Stimulated activated naive CD8-positive, alpha-beta T cell treated with anti-CD3 and anti-CD28 coated beads, Interleukin-15, amount 100 ng/mL, for 72 hours (primary cell): ENCODE results near the gene GRIK4.
A peak's percentile ranks its signal among the peaks of the same experiment; 100 is the strongest.

Experiments used
- ATAC-seq: fragments of 150-1000 bp; cut with Tn5 transposase; 2 replicates; pipeline ENCODE4 v1.10.0; 2021; ENCODE audit warnings: mild to moderate bottlenecking, moderate library complexity
- DNase-seq, 2 donors: peaks; one replicate each; pipeline ENCODE4 v3.0.0; 2021 to 2022
- H3K27ac Mint-ChIP-seq, 2 donors: one replicate each; pipeline ENCODE4 v1.8.0; 2022; ENCODE audit warnings: mild to moderate bottlenecking in 2 of 2, mixed read lengths in 2 of 2, moderate library complexity in 2 of 2
- H3K27me3 Mint-ChIP-seq: one replicate; pipeline ENCODE4 v1.8.0; 2022; ENCODE audit warnings: mixed read lengths
- H3K4me1 Mint-ChIP-seq: one replicate; pipeline ENCODE4 v1.8.0; 2022; ENCODE audit warnings: mild to moderate bottlenecking, mixed read lengths
- H3K4me3 Mint-ChIP-seq, 2 donors: one replicate each; pipeline ENCODE4 v1.8.0; 2022; ENCODE audit warnings: mild to moderate bottlenecking in 2 of 2, mixed read lengths in 2 of 2, moderate library complexity in 1 of 2
- H3K9me3 Mint-ChIP-seq, 2 donors: one replicate each; pipeline ENCODE4 v1.8.0; 2022; ENCODE audit warnings: mixed read lengths in 2 of 2

Gene GRIK4

DNA sequence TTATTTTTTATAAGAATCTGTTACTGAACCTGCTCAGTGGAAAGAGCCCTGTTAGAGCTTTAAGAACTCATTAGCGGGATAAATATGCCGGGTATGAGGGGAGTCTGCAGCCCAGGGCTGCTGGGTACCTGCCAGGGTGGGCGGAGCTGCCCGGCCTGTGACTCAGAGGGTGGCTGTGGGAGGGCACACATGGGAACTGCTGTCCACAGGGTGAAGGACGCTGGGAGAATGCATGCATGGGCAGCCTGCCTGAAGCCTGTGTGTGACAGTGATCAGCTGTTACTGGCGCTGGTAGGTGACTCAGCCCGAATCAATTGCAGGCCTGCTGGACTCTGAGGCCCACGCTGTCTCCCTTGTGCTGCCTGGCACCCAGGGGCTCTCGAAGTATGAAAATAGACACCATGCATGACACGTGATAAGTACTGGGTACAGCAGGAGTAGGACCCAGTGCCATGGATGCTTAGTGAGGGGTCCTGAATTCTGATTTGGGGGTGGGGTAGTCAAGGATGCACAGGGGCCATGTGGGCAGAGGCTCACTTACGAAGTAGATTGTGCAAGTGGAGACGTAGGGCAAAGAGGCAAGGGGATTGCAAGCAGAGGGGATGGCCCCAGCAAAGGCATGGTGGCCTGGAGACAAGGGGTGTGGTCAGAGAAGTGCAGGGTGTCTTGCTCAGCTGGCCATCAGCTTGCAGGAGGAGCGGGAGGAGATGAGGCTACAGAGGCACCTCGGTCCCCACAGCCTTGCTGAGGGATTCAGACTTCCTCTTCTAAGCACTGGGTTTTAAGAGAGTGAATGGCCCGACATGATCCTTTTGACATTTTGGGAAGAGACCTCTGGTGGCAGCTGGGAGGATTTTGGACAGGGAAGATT, 36.5 kb downstream of the GRIK4 start:
- peaks cover 4% of the 10 kb centered on the region for H3K4me1 Mint-ChIP-seq
- ATAC-seq (no peak), DNase-seq (no peak)
- no peak overlapping the region for H3K27ac Mint-ChIP-seq
- H3K9me3 Mint-ChIP-seq, result no peaks in the 10 kb centered on the region
- no peak overlapping the region for H3K4me3 Mint-ChIP-seq
- peaks cover 44% of the 10 kb centered on the region for H3K27me3 Mint-ChIP-seq

DNA sequence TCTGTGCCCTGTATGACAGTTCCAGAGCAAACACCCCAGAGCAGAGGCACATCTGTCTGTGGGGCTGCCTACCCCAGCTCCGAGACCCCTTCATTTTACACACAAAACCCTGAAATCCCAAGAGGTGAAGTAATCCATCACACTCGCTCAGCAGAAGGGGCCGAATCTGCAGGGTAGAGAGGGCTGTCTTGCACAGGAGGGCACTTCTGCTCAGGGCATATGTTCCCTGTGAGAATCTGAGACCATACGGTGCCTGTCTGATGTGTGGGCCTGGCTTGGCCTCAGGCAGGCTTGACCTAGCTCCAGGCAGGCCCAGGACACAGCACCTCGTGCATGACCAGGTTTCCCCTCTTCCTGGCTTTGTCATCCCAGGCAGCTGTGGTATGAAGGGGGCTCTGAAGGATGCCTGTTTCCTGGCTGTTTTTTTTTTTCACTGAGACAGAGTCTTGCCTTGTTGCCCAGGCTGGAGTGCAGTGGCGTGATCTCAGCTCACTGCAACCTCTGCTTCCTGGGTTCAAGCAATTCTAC, 37.2 kb downstream of the GRIK4 start:
- H3K27ac Mint-ChIP-seq, result no peak overlapping the region
- H3K27me3 Mint-ChIP-seq, result peaks cover 44% of the 10 kb centered on the region
- peaks cover 4% of the 10 kb centered on the region for H3K4me1 Mint-ChIP-seq
- DNase-seq (no peak), ATAC-seq (no peak)
- H3K4me3 Mint-ChIP-seq, result no peak overlapping the region
- H3K9me3 Mint-ChIP-seq, result no peaks in the 10 kb centered on the region

DNA sequence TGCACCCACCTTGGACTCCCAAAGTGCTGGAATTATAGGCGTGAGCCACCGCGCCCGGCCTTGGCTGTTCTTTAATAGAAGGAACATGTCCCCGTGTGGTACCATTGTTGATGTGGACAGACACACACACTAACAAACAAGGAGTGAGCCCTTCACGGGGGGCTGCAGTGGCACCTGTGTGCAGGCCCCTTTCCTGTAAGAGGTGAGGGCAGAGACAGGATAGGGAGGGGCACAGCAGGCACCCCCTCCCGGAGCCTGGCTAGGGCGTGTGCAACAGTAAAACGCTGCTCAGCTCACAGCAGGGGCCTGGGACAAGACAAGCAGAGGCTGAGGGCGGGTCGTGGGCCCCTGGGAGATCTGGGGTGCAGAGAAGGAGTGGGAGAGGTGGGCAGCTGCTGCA, 37.8 kb downstream of the GRIK4 start:
- Mint-ChIP-seq H3K9me3 (no peaks in the 10 kb centered on the region), H3K4me1 (peaks cover 4% of the 10 kb centered on the region), H3K27me3 (peaks cover 44% of the 10 kb centered on the region), H3K4me3 (no peak overlapping the region), H3K27ac (no peak overlapping the region)
- ATAC-seq (no peak), DNase-seq (no peak)

DNA sequence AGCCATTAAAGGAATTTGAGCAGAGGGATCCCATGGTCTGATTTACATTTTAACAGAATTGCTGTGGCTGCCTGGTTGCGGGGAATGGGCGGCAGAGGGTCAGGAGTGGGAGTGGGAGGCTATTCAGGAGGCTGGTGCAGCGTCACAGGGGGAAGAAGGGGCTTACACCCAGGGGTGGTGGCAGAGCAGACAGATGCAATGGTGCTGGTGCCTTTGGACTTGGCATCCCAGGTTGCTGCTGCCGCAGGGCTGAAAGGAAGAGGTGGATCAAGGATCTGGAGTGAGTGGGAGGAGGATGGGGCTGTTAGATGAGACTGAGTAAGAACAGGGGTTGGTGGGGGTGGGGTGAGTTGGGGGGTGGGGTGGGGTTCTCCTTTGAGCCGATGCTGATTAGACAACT, 38.5 kb downstream of the GRIK4 start:
- H3K4me3 Mint-ChIP-seq, result no peak overlapping the region
- H3K27me3 Mint-ChIP-seq, result peaks cover 44% of the 10 kb centered on the region
- no peak overlapping the region for H3K27ac Mint-ChIP-seq
- no peaks in the 10 kb centered on the region for H3K9me3 Mint-ChIP-seq
- no peak for DNase-seq
- no peak for ATAC-seq
- H3K4me1 Mint-ChIP-seq, result peaks cover 4% of the 10 kb centered on the region

DNA sequence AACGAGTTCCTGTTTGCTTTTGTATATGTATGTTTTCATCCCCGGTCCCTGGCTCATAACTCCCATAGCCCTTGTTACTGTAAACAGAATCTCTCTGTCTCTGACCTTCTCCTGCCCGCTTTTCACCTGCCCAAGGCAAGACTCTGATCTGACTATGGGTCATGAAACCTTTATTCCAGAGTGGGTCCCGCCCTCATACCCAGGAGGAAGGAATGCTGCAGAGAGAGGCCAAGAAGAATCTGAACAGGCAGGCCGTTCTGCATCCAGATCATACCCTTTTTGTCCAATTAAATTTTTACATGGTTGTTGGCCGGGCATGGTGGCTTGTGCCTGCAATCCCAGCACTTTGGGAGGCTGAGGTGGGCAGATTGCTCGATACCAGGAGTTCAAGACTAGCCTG, 39.6 kb downstream of the GRIK4 start:
- H3K4me1 Mint-ChIP-seq, result peaks cover 4% of the 10 kb centered on the region
- H3K27ac Mint-ChIP-seq, result peak overlapping the region in 1 of 2 donors; percentile 35
- H3K4me3 Mint-ChIP-seq, result no peak overlapping the region
- DNase-seq, result no peak
- no peaks in the 10 kb centered on the region for H3K9me3 Mint-ChIP-seq
- peaks cover 53% of the 10 kb centered on the region for H3K27me3 Mint-ChIP-seq
- no peak for ATAC-seq

DNA sequence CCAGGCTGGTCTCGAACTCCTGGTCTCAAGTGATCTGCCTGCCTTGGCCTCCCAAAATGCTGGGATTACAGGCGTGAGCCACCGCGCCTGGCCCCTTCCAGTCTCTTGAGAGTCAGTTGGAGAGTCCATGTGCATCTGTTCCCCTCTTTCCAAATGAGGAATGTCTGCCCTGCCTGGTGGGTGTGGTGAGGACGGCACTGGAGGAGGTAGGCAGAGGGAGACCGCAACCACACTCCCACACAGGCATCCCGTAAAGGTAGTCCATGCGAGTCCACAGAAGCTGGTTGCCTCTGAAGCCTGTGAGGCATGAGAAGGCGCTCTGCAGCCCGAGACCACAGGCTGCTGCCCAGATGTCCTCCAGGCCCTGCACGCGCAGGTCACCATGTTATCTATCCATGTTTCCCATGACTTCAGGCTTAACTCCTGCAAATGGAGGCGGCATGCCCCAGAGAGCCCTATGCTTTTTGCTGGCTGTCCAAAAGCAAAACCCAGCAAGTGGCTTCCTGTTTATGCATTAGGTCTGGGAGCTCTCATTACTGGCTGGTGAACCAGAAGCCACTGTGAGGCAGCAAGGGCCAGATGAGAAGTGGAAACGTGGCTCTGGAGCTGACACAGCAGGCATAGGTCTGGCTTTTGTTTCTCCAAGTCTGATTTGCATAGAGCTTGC, 43.4 kb downstream of the GRIK4 start:
- no peak overlapping the region for H3K4me3 Mint-ChIP-seq
- H3K9me3 Mint-ChIP-seq, result no peaks in the 10 kb centered on the region
- peaks cover 4% of the 10 kb centered on the region for H3K4me1 Mint-ChIP-seq
- H3K27me3 Mint-ChIP-seq, result peaks cover 32% of the 10 kb centered on the region
- DNase-seq (no peak), ATAC-seq (no peak)
- peak overlapping the region in 1 of 2 donors; percentile 56 for H3K27ac Mint-ChIP-seq

DNA sequence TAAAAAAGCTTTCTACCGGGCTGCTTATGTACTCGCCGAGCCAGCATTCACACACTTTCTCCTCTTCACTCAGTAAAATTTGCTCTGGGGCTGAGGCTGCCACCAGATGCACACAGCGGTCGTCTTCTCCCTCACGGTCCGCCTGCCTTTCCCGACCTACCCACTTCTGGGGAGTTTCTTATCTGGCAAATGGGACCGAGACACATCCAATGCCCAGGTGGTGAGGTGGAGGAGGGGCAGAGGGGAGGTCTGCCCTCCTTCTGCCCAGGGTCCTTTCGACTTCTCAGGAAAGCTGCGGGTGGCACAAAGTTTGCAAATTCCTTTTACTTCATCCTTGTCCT, 43.9 kb downstream of the GRIK4 start:
- Mint-ChIP-seq H3K4me3 (no peak overlapping the region), H3K4me1 (peaks cover 4% of the 10 kb centered on the region), H3K9me3 (no peaks in the 10 kb centered on the region), H3K27ac (no peak overlapping the region), H3K27me3 (peaks cover 30% of the 10 kb centered on the region)
- DNase-seq (no peak), ATAC-seq (no peak)

DNA sequence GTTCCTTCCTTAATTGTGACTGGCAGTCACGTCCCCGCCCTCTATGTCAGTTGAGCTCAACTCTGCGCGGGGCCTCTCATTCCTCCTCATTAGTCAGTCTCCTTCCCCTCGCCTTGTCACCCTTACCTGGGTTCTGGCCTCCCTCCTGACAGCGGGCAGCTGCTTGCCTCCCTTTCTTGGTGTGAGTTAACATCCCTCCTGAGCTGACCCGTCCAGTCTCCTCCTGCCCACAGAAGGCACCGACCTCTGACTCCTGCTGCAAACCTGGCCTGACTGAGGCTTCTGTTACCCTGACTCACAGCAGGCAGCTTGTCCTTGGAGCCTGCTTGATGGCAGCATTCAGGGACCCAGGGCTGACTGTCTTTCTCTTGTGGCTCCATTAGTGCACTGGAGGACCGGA, 45.2 kb downstream of the GRIK4 start:
- DNase-seq, result no peak
- no peak overlapping the region for H3K4me3 Mint-ChIP-seq
- peaks cover 4% of the 10 kb centered on the region for H3K4me1 Mint-ChIP-seq
- H3K27me3 Mint-ChIP-seq, result peaks cover 36% of the 10 kb centered on the region
- H3K27ac Mint-ChIP-seq, result no peak overlapping the region
- no peaks in the 10 kb centered on the region for H3K9me3 Mint-ChIP-seq
- ATAC-seq, result no peak

DNA sequence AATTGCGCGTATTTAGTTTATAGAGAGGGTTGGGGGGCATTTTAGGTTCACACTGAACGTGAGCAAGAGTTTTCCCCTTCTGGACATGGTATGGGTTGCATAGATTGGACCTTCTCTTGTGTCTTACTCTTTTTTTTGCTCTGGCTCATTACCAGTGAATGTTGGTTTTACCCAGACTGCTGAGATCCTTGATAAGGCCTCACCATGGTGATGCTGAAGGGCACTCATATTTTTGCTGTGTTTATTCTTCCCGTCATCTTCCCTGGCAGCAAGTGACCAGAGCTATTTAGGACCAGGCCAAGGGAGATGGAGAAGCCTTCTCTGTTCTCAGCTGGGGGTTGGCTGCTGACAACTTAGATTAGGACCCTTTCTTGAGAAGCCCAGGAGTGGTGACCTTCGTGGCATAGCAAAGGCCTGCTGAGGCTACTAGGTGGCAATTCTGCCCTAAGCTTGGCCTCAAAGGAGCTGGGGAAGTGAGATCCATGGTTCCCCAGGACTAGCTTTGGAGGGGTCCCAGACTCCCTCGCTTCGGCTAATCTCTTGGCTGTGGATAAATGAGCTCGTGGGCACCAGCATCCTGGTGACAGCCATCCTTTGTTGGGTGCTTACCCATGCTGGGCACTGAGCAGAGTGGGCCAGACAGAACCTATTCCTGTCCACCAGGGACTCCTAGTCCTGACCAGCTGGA, 47.3 kb downstream of the GRIK4 start:
- Mint-ChIP-seq H3K9me3 (no peaks in the 10 kb centered on the region), H3K4me3 (no peak overlapping the region), H3K27ac (no peak overlapping the region), H3K27me3 (peaks cover 50% of the 10 kb centered on the region), H3K4me1 (peaks cover 5% of the 10 kb centered on the region)
- ATAC-seq (no peak), DNase-seq (no peak)

DNA sequence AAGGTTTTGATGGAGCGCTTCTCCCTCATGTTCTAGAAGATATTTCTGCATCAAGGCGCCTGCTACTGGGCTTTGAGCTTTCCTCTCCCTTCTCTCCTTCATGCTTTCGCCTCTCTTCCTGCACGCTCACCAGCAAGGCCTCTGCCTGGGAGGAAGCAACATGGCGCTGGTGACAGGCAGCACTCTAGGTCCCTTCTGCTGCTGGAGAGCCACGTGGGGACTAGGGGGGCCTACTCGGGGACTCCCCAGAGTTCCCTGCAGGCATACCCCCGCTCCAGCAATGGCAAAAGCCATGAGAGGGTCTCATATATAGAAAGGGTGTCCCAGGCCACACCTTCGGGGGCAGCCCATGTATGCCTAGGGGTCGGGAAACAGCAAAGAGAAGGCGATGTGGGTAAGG, 49.7 kb downstream of the GRIK4 start:
- Mint-ChIP-seq H3K27ac (peak overlapping the region in 1 of 2 donors; percentile 40), H3K4me1 (peaks cover 19% of the 10 kb centered on the region), H3K27me3 (peaks cover 55% of the 10 kb centered on the region), H3K9me3 (no peaks in the 10 kb centered on the region), H3K4me3 (no peak overlapping the region)
- DNase-seq, result no peak
- ATAC-seq, result no peak

DNA sequence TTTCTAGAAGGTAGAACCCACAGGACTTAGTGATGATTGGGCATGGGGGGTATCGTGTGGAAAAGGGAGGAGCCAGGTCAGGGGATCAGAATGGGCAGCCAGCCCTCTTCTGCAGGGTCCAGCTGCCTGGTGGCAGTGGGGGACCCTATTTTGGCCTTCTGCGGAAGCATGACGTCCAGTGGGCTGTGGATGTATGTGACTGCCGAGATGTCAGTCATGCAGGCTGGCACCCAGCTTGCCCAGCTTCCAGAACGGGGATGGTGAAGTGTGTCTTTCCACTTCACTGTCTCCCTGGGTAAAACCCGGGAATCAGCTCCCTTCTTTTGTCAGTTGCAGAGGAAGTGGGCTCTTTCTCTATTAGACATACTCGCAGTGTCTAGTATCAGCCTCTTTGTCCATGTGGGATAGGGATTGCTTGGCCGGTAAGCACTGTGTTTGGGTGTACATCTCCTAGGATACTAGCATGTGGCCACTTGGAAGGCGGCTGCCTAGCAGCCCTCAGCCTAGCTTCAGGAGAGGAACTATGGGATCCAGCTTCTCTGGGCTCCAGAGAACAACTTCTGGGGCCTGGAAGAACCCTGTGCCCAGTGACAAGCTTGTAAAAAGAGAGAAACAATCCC, 51.4 kb downstream of the GRIK4 start:
- ATAC-seq, result no peak
- H3K9me3 Mint-ChIP-seq, result no peaks in the 10 kb centered on the region
- H3K27ac Mint-ChIP-seq, result no peak overlapping the region
- H3K4me3 Mint-ChIP-seq, result no peak overlapping the region
- DNase-seq, result no peak
- peaks cover 20% of the 10 kb centered on the region for H3K4me1 Mint-ChIP-seq
- peaks cover 62% of the 10 kb centered on the region for H3K27me3 Mint-ChIP-seq

DNA sequence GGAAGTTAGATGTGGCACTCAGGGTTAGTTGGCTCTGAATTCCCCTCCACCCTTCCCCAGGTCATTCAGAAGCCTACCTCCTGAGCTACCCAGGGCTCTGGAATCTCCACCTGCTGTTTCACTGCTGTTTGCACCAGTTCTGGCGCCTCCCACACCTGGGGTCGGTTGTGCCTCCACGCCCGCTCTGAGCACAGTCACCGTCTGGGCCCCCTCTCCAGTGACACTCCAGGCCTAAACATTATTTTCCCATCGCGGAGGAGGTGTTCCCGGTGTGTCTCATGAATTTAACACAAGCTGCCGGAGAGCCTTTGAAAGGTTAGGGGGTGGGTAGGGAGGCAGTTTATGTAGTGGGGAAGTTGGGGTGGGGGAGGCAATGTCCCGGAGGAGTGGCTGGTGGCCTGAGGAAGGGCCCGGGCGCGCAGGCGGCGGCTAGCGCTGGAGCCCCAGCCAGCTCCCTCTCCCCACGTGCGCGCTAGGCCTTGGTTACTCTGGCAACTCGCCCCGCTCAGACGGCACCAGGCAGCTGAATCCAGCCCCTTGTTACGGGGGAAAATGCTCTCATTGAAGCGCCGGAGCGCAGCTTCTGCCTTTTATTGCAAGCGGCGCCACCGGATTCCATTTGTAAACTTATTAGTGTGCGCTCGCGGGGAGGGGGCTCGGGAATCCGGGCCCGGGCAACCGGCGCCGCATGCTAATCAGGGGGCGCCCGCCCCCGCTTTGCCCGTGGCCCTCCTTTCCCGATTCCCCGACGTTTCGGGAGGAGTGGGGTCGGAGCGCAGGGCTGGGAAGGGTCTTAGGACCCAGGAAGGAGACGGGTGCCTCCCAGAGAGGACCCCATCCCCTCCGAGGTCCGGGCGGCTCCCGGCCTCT, 52.4 kb downstream of the GRIK4 start:
- peaks cover 62% of the 10 kb centered on the region for H3K27me3 Mint-ChIP-seq
- no peak overlapping the region for H3K4me3 Mint-ChIP-seq
- no peak overlapping the region for H3K27ac Mint-ChIP-seq
- peaks cover 20% of the 10 kb centered on the region for H3K4me1 Mint-ChIP-seq
- ATAC-seq (no peak), DNase-seq (no peak)
- no peaks in the 10 kb centered on the region for H3K9me3 Mint-ChIP-seq

DNA sequence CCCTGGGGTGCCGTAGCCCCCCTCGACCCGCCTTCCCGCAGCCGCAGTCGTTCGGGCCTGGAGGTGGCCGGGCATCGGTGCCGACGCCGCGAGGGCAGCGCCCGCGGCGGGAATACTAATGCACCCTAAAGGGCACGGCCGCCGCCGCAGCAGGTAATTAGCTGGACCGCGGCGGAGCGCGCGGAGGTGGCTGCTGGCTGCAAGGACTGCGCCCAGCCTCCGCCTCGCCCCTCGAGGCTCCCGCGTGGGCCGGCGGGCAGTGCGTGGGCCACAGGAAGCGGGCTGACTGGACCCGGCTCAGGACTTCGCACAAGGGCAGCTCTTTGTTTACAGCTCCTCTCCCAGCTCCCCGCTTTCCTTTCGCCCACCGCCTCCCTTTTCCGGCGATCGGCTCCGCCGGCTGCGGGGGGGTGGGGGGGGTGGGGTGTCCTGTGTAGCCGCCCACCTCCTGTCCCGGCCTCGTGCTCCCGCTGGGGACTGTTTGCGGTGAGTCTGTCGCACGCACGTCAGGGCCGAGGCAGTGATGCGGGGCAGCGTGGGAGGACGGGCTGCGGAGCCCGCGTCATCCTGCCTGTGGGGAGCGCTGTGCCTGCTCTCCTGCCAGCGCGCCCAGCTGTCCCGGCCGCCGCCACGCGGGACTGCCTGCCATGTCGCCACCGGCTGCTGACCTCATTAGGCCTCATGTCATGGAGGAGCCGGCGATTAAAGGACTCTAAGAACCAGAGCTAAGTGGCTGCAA, 53.2 kb downstream of the GRIK4 start:
- ATAC-seq, result peak; percentile 85
- H3K27me3 Mint-ChIP-seq, result peaks cover 70% of the 10 kb centered on the region
- DNase-seq, result peak; percentile 45 to 70
- H3K4me3 Mint-ChIP-seq, result peak overlapping the region; percentile 39 to 63
- H3K27ac Mint-ChIP-seq, result no peak overlapping the region
- peaks cover 20% of the 10 kb centered on the region for H3K4me1 Mint-ChIP-seq
- H3K9me3 Mint-ChIP-seq, result no peaks in the 10 kb centered on the region

DNA sequence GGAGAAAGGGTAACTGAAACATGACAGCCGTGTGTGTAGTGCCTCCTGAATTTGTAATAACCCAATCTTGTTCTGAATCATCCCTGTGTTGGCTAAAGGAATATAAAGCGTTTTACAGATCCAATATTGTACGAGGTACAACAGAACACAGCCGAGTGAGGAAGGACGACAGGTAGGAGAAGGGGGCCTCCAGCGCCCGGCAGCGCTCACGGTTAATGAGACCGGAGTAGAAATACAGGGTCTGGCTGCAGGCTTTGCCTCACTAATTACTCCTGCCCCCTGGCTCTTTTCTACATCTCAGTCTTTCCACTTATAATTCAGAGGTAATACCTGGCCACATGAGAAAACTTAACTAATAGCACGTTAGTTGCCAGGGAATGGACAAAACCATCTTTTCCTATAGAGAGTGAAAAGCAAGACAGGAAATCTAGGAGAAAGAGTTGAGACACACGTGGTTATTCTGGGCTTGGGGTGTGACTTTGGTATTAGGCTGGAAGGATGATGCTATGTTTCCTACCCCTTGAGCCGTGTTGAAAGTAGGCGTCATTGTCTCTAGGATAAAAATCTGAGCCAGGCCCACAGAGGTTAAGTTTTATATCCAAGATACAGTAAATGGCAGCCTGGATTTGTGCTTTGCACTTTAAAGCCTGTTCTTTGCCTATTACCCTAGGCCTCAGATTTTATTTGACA, 54.1 kb downstream of the GRIK4 start:
- H3K27ac Mint-ChIP-seq, result no peak overlapping the region
- H3K27me3 Mint-ChIP-seq, result peaks cover 68% of the 10 kb centered on the region
- H3K4me3 Mint-ChIP-seq, result peak overlapping the region in 1 of 2 donors; percentile 39
- H3K4me1 Mint-ChIP-seq, result peaks cover 20% of the 10 kb centered on the region
- ATAC-seq, result peak; percentile 29
- DNase-seq, result no peak
- no peaks in the 10 kb centered on the region for H3K9me3 Mint-ChIP-seq
